A549 (cell line): Measurements from ENCODE around the gene CD164L2. TPM values are rescaled to one million over a fixed set of nuclear protein-coding genes. Genes with fewer than 3 reads are reported as not detected.

Experiments
- ATAC-seq, 2 experiments: fragments of 200-7000 bp in 1 of 2; fragments of >200 bp in 1 of 2; cut with Nextera tagmentation in 1 of 2; cut with Tn5 transposase in 1 of 2; 3 replicates each; pipeline versions ENCODE4 v1.8.0 to v1.9.1; 2018 to 2020; ENCODE audit warnings: mild to moderate bottlenecking in 1 of 2, moderate library complexity in 1 of 2
- CTCF ChIA-PET: fragments of 300-600 bp; sonication (Branson Sonifier 250); formaldehyde crosslinking; extraction: SDS; loops from one replicate; lab custom pipeline; 2021; ENCODE audit warnings: antibody characterized with exemption, inconsistent platforms; lab: Yijun Ruan, JAX
- POLR2A ChIA-PET: fragments of 350-600 bp; formaldehyde crosslinking; extraction: SDS; loops from one replicate; lab custom pipeline; 2021; ENCODE audit warnings: antibody characterized with exemption, inconsistent platforms; lab: Yijun Ruan, JAX
- DNase-seq, 2 experiments: peaks; one replicate each; pipeline versions ENCODE4 v3.0.0 to v3.0.0-alpha.2; 2011 to 2016; ENCODE audit warnings: low read depth in 1 of 2, low spot score in 1 of 2
- FAIRE-seq: peaks from 2 replicates; lab custom pipeline; 2011; peaks lifted over from hg19 to GRCh38; lab: Jason Lieb, UNC
- H3K27ac ChIP-seq, 2 experiments: fragments of >200 bp; sonication (Bioruptor Twin); formaldehyde crosslinking; 3 replicates each; pipeline ENCODE4 v1.5.1; 2016 to 2017
- H3K4me1 ChIP-seq: fragments of >200 bp; sonication (Bioruptor Twin); formaldehyde crosslinking; 3 replicates; pipeline ENCODE4 v1.6.1; 2016
- H3K4me2 ChIP-seq: fragments of >200 bp; sonication (Bioruptor Twin); formaldehyde crosslinking; 3 replicates; pipeline ENCODE4 v1.6.1; 2016
- H3K4me3 ChIP-seq: fragments of >200 bp; sonication (Bioruptor Twin); formaldehyde crosslinking; 3 replicates; pipeline ENCODE4 v1.5.1; 2016
- H3K9me3 ChIP-seq: fragments of >200 bp; sonication (Bioruptor Twin); formaldehyde crosslinking; 3 replicates; pipeline ENCODE4 v1.6.1; 2016
- BHLHE40 ChIP-seq: IDR thresholded peaks from 2 replicates; pipeline ENCODE4 v1.6.1; 2012; ENCODE audit warnings: low read depth, low read length, inconsistent platforms
- CEBPB ChIP-seq, 2 experiments: fragments of >200 bp in 1 of 2; sonication (Bioruptor Twin) in 1 of 2; formaldehyde crosslinking in 1 of 2; IDR thresholded peaks; 2 replicates each; pipeline ENCODE4 v1.6.1; 2012 to 2016
- CTCF ChIP-seq: fragments of >200 bp; sonication (Bioruptor Twin); formaldehyde crosslinking; IDR thresholded peaks from 3 replicates; pipeline ENCODE4 v1.5.1; 2016
- EHF ChIP-seq: fragments of 250-450 bp; sonication (Bioruptor Pico); IDR thresholded peaks from 2 replicates; pipeline ENCODE4 v1.5.0; 2020; ENCODE audit warnings: mild to moderate bottlenecking
- EHMT2 ChIP-seq: fragments of 200-600 bp; sonication (generic); IDR thresholded peaks from 2 replicates; pipeline ENCODE4 v1.6.1; 2016; ENCODE audit warnings: antibody characterized with exemption, low read depth, mild to moderate bottlenecking, moderate library complexity
- EP300 ChIP-seq, 2 experiments: fragments of >200 bp; sonication (Bioruptor Twin); formaldehyde crosslinking; IDR thresholded peaks; 2 replicates in 1 of 2; 3 replicates in 1 of 2; pipeline ENCODE4 v1.6.1; 2016 to 2017
- FOXS1 ChIP-seq: fragments of 250-450 bp; sonication (Bioruptor Pico); IDR thresholded peaks from 2 replicates; pipeline ENCODE4 v1.5.0; 2020; ENCODE audit warnings: mild to moderate bottlenecking, moderate library complexity
- GATA3 ChIP-seq: IDR thresholded peaks from 2 replicates; pipeline ENCODE4 v1.6.1; 2012; ENCODE audit warnings: borderline replicate concordance
- HDAC2 ChIP-seq: fragments of 200-600 bp; sonication (generic); IDR thresholded peaks from 2 replicates; pipeline ENCODE4 v1.6.1; 2016
- HOXB13 ChIP-seq: fragments of 250-450 bp; sonication (Bioruptor Pico); IDR thresholded peaks from 2 replicates; pipeline ENCODE4 v1.5.0; 2020; ENCODE audit warnings: low read depth, mild to moderate bottlenecking, moderate library complexity
- KDM1A ChIP-seq: fragments of 200-600 bp; sonication (generic); IDR thresholded peaks from 2 replicates; pipeline ENCODE4 v1.6.1; 2016; ENCODE audit warnings: low read depth, mild to moderate bottlenecking
- MAFK ChIP-seq: fragments of 450-650 bp; IDR thresholded peaks from 2 replicates; pipeline ENCODE4 v1.6.1; 2014; ENCODE audit not compliant: partially characterized antibody
- NPAS2 ChIP-seq: fragments of 250-450 bp; sonication (Bioruptor Pico); IDR thresholded peaks from 2 replicates; pipeline ENCODE4 v1.8.0; 2022; ENCODE audit warnings: mild to moderate bottlenecking, moderate library complexity, borderline replicate concordance
- PBX3 ChIP-seq: IDR thresholded peaks from 2 replicates; pipeline ENCODE4 v1.6.1; 2012
- RAD21 ChIP-seq, 2 experiments: fragments of >200 bp in 1 of 2; sonication (Bioruptor Twin) in 1 of 2; formaldehyde crosslinking in 1 of 2; IDR thresholded peaks in 1 of 2; conservative IDR thresholded peaks in 1 of 2; 2 replicates in 1 of 2; 3 replicates in 1 of 2; pipeline ENCODE4 v1.6.1; 2012 to 2018; ENCODE audit warnings: inconsistent platforms in 1 of 2
- RFX5 ChIP-seq: fragments of 450-650 bp; IDR thresholded peaks from 2 replicates; pipeline ENCODE4 v1.7.1; 2014; ENCODE audit warnings: antibody characterized with exemption, mild to moderate bottlenecking, moderate library complexity
- TFCP2L1 ChIP-seq: fragments of 250-450 bp; sonication (Bioruptor Pico); IDR thresholded peaks from 2 replicates; pipeline ENCODE4 v1.5.0; 2021; ENCODE audit warnings: mild to moderate bottlenecking
- USF2 ChIP-seq: fragments of 450-650 bp; IDR thresholded peaks from 2 replicates; pipeline ENCODE4 v1.6.1; 2014; ENCODE audit warnings: antibody characterized with exemption
- ZSCAN20 ChIP-seq: fragments of 250-450 bp; sonication (Bioruptor Pico); IDR thresholded peaks from 2 replicates; pipeline ENCODE4 v1.8.0; 2022; ENCODE audit warnings: mild to moderate bottlenecking, moderate library complexity
- WGBS: methylation state at CpG from one replicate; pipeline ENCODE4 v1.1.6; 2017; ENCODE audit errors: missing lambda C conversion rate; 5-methylcytosine and 5-hydroxymethylcytosine counted together
- polyA plus RNA-seq, 4 experiments: library from polyadenylated mRNA; depleted of rRNA in 3 of 4; stranded (reverse); fragments of >200 nt; fragmentation: RNase III in 1 of 4; extraction: RNeasy Plus Mini Kit Qiagen cat#74134 plus additional on column Dnase treatment in 1 of 4; gene quantifications; 2 replicates in 3 of 4; 3 replicates in 1 of 4; pipeline ENCODE4 v1.2.3, GENCODE V29; 2011 to 2017
- TF ChIP-seq, protein P1 (sequence below): IDR thresholded peaks from 2 replicates; pipeline ENCODE4 v1.6.1; 2012

The CD164L2 gene
- polyA plus RNA-seq, 2 of the 4 experiments (the other 2 are of a cell fraction): not detected

DNA sequence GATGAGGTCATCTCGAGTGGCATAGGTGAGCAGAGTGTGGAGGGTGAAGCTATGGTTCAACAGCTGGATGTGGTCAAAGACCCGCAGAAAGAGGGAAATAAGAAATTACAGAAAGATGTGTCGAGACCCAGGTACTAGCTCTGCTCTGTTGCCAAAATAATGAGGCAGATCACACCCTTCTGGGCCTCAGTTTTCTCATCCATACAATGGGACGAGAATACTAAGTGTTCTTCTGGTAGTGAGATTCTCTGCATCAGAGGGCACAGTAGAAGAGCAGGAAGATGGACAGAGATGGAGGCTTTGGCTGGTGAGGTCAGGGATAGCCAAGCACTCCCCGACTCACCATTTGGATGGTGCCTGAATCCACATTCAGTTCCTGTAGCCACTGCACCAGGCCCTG is 27.4 kb downstream of the CD164L2 start:
- FAIRE-seq (no peak), ATAC-seq (no peak), DNase-seq (no peak)
- Histone ChIP-seq H3K4me2 (no peak overlapping the region), H3K4me3 (no peak overlapping the region), H3K27ac (no peak overlapping the region), H3K4me1 (no peaks in the 10 kb centered on the region), H3K9me3 (no peaks in the 10 kb centered on the region)
- WGBS: 81% methylated on average over 5 of the region's 5 CpGs
- TF ChIP-seq ZSCAN20 (CRISPR knock-in tag) (no peak), RAD21 (conservative IDR thresholded peaks at IDR 0.05 in 1 of 2, IDR thresholded peaks at IDR 0.05 in 1 of 2) (no peak), FOXS1 (CRISPR knock-in tag) (no peak), PBX3 (no peak), BHLHE40 (no peak), HDAC2 (no peak), USF2 (no peak), MAFK (no peak), TFCP2L1 (CRISPR knock-in tag) (no peak), EHMT2 (no peak), GATA3 (no peak), NPAS2 (no peak), CEBPB (IDR thresholded peaks at IDR 0.05) (no peak), EP300 (IDR thresholded peaks at IDR 0.05) (no peak), CTCF (no peak), EHF (CRISPR knock-in tag) (no peak), RFX5 (no peak), KDM1A (no peak)
- TF ChIP-seq, protein P1, sequence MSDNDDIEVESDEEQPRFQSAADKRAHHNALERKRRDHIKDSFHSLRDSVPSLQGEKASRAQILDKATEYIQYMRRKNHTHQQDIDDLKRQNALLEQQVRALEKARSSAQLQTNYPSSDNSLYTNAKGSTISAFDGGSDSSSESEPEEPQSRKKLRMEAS: no peak
- POLR2A ChIA-PET: no interaction called here
- CTCF ChIA-PET: interaction anchor here (1.1 to 12.1 kb wide), 9 partner anchors 11 to 61 kb away, joined by 3 to 134 read pairs (median 13); partner anchors contain the start of genes CD164L2, MAP3K6 and SYTL1

- FAIRE-seq (no peak), ATAC-seq (no peak), DNase-seq (no peak)
- POLR2A ChIA-PET: interaction anchor here (0.6 kb wide), 1 partner anchor 317 kb away, joined by 4 read pairs; no protein-coding TSS in a partner anchor
- TF ChIP-seq HOXB13 (CRISPR knock-in tag): no peak
- no peak for TF ChIP-seq ZSCAN20 (CRISPR knock-in tag)
- no peak for TF ChIP-seq PBX3
- Histone ChIP-seq H3K9me3 (no peaks in the 10 kb centered on the region), H3K4me1 (peaks cover 9% of the 10 kb centered on the region; the same call in 1 of the 3 replicates), H3K27ac (no peak overlapping the region), H3K4me3 (no peak overlapping the region), H3K4me2 (no peak overlapping the region)
- CTCF ChIA-PET: interaction anchor here (1.0 to 12.1 kb wide), 7 partner anchors 9 to 203 kb away, joined by 3 to 134 read pairs (median 3); partner anchors contain the start of genes CD164L2, MAP3K6 and SYTL1
- WGBS: 82% methylated on average over 3 of the region's 3 CpGs
Measured at GRCh38 chr1:27353629-27354028, 29.5 kb downstream of the CD164L2 start.
